Ovary (tissue), 9 donors: ENCODE data around the gene DTNBP1. TPM values are rescaled to one million over a fixed set of nuclear protein-coding genes. Genes with fewer than 3 reads are reported as not detected.

Source experiments
- DNase-seq, 5 donors: peaks; one replicate each; pipeline ENCODE4 v3.0.0-alpha.2; 2019 to 2020
- H3K27ac ChIP-seq, 2 donors: fragments of 200-600 bp; one replicate each; pipeline versions ENCODE4 v1.5.1 to v1.8.0; 2019 to 2022
- H3K27me3 ChIP-seq: fragments of 200-600 bp; one replicate; pipeline ENCODE4 v1.8.0; 2022
- H3K36me3 ChIP-seq: fragments of 200-600 bp; sonication (generic); one replicate; pipeline ENCODE4 v1.5.1; 2019
- H3K4me1 ChIP-seq: one replicate; pipeline ENCODE4 v1.8.1; 2013; ENCODE audit warnings: mild to moderate bottlenecking, moderate library complexity; ENCODE audit not compliant: insufficient read depth
- H3K4me3 ChIP-seq: fragments of 200-600 bp; sonication (generic); one replicate; pipeline ENCODE4 v1.5.1; 2017
- H3K9me3 ChIP-seq, 2 donors: fragments of 200-600 bp in 1 of 2; sonication (generic) in 1 of 2; one replicate each; pipeline versions ENCODE4 v1.5.1 to v1.8.1; 2013 to 2019; ENCODE audit warnings: mild to moderate bottlenecking in 1 of 2, moderate library complexity in 1 of 2
- CTCF ChIP-seq, 3 donors: fragments of 450-650 bp in 2 of 3; fragments of 200-600 bp in 1 of 3; IDR thresholded peaks; one replicate each; pipeline versions ENCODE4 v1.5.1 to v1.8.0; 2016 to 2022; ENCODE audit warnings: antibody characterized with exemption in 3 of 3, mild to moderate bottlenecking in 1 of 3
- EP300 ChIP-seq: sonication (generic); formaldehyde crosslinking; IDR thresholded peaks from one replicate; pipeline ENCODE4 v1.6.1; 2017; ENCODE audit warnings: antibody characterized with exemption
- POLR2A ChIP-seq: fragments of 450-650 bp; IDR thresholded peaks from one replicate; pipeline ENCODE4 v1.6.1; 2017; ENCODE audit warnings: antibody characterized with exemption, mild to moderate bottlenecking, moderate library complexity
- WGBS, 3 donors: extraction: QIAGEN DNeasy Blood & Tissue Kit in 1 of 3; methylation state at CpG; one replicate each; pipeline versions ENCODE4 v1.1.5 to v1.1.7; 2013 to 2017; 5-methylcytosine and 5-hydroxymethylcytosine counted together
- intact Hi-C, 4 donors: fragments of 100-400 bp; cut with DNase I; formaldehyde crosslinking; loops; one replicate each; pipeline versions ENCODE4 v1.11.0 to v1.15.1; 2022 to 2023
- polyA plus RNA-seq, 2 donors: library from polyadenylated mRNA; stranded (reverse); fragments of 200-250 nt in 1 of 2; fragments of 350-450 nt in 1 of 2; fragmentation: Illumina TruSeq in 1 of 2; extraction: RNeasy Lipid Tissue Mini Kit (QIAGEN cat#74804) in 1 of 2; gene quantifications; one replicate each; pipeline ENCODE4 v1.2.3, GENCODE V29; 2013 to 2014
- total RNA-seq, 7 donors: library from RNA; depleted of rRNA in 2 of 7; stranded (reverse); fragments of >200 nt in 2 of 7; fragmentation: NEBNext Ultra II Directional in 3 of 7; extraction: Animal tissue kit (Norgen Biotek cat#: 25700) in 3 of 7; gene quantifications; one replicate each; pipeline versions ENCODE4 v1.1.0 to v1.2.4, GENCODE V29; 2016 to 2023
- donor health status: DM: no; HTN: no; CAD: no; lungs with moderate emphysema.
- donor health status: DM: no; HTN: no; CAD: no.
- donor health status: Bipolar disorder and iron deficiency.
- donor health status: DM: yes; HTN: yes; CAD: no.
- donor health status: DM: no; HTN: no; CAD: no.
- donor health status: DM: yes; HTN: yes; CAD: no.

DTNBP1 gene
- total and polyA plus RNA-seq, 9 donors: 11.0 to 21.4 (median 15.6) TPM

- H3K4me1 ChIP-seq: peaks cover 1% of the 10 kb centered on the region
- no peak overlapping the region for H3K27ac ChIP-seq
- no peak overlapping the region for H3K4me3 ChIP-seq
- DNase-seq: no peak
- H3K9me3 ChIP-seq: no peaks in the 10 kb centered on the region
- no peaks in the 10 kb centered on the region for H3K27me3 ChIP-seq
- intact Hi-C loops: no loop called here
- TF ChIP-seq CTCF (IDR thresholded peaks at IDR 0.05) (no peak), POLR2A (no peak)
- 90 to 97% (median 95%) methylated on average over 2 of the region's 2 CpGs for WGBS, 3 donors
- no peaks in the 10 kb centered on the region for H3K36me3 ChIP-seq
Observed at GRCh38 chr6:15550546-15551123, 112.2 kb downstream of the DTNBP1 start.

GRCh38 chr6:15549371-15549770, 113.5 kb downstream of the DTNBP1 start:
- no peak for DNase-seq
- Histone ChIP-seq H3K4me3 (no peak overlapping the region), H3K4me1 (peaks cover 1% of the 10 kb centered on the region), H3K9me3 (no peaks in the 10 kb centered on the region), H3K27me3 (no peaks in the 10 kb centered on the region), H3K36me3 (no peaks in the 10 kb centered on the region), H3K27ac (no peak overlapping the region)
- WGBS, 3 donors: 89 to 90% (median 90%) methylated on average over 13 to 14 of the region's 14 CpGs
- intact Hi-C loops: no loop called here
- TF ChIP-seq EP300 (no peak), CTCF (IDR thresholded peaks at IDR 0.05) (no peak), POLR2A (no peak)

GRCh38 chr6:15547400-15547799, 115.4 kb downstream of the DTNBP1 start:
- DNase-seq: no peak
- no peaks in the 10 kb centered on the region for H3K27me3 ChIP-seq
- whole genome bisulfite sequencing, 3 donors: 73 to 84% (median 83%) methylated on average over 5 of the region's 5 CpGs
- H3K27ac ChIP-seq: no peak overlapping the region
- TF ChIP-seq POLR2A: no peak
- no peak for TF ChIP-seq CTCF (IDR thresholded peaks at IDR 0.05)
- no peak for TF ChIP-seq EP300
- H3K36me3 ChIP-seq: no peaks in the 10 kb centered on the region
- peaks cover 1% of the 10 kb centered on the region for H3K4me1 ChIP-seq
- intact Hi-C loops: no loop called here
- no peaks in the 10 kb centered on the region for H3K9me3 ChIP-seq
- H3K4me3 ChIP-seq: no peak overlapping the region

- TF ChIP-seq CTCF (IDR thresholded peaks at IDR 0.05) (no peak), EP300 (no peak), POLR2A (no peak)
- intact Hi-C loops: no loop called here
- Histone ChIP-seq H3K27ac (no peak overlapping the region), H3K36me3 (no peaks in the 10 kb centered on the region), H3K9me3 (no peaks in the 10 kb centered on the region), H3K4me3 (no peak overlapping the region), H3K4me1 (peaks cover under 1% of the 10 kb centered on the region), H3K27me3 (no peaks in the 10 kb centered on the region)
- no peak for DNase-seq
- WGBS, 3 donors: 93 to 97% (median 96%) methylated on average over 5 of the region's 5 CpGs
Observed at GRCh38 chr6:15546591-15546990, 116.2 kb downstream of the DTNBP1 start.
